ENCODE results near the gene EED. TPM values are rescaled to one million over a fixed set of nuclear protein-coding genes. Genes with fewer than 3 reads are reported as not detected.

EED gene
- total RNA-seq, 1 donor from 2014 or later, result 25.2 TPM

Other genes with a start within 250 kb of the EED start
- 314 TPM for gene PICALM, start 175.7 kb upstream of the EED start, total RNA-seq
- 30.0 TPM for gene HIKESHI, start 57.5 kb downstream of the EED start, total RNA-seq
- gene CCDC81, start 130.1 kb downstream of the EED start, total RNA-seq, result 1.7 TPM

Data from sciatic nerve (tissue), 1 donor.